ENCODE data around the gene CSTF1. TPM values are rescaled to one million over a fixed set of nuclear protein-coding genes. Genes with fewer than 3 reads are reported as not detected.

Gene CSTF1
- polyA plus RNA-seq, 1 of the 3 experiments (the other 2 are of a cell fraction), result 23.4 TPM

DNA sequence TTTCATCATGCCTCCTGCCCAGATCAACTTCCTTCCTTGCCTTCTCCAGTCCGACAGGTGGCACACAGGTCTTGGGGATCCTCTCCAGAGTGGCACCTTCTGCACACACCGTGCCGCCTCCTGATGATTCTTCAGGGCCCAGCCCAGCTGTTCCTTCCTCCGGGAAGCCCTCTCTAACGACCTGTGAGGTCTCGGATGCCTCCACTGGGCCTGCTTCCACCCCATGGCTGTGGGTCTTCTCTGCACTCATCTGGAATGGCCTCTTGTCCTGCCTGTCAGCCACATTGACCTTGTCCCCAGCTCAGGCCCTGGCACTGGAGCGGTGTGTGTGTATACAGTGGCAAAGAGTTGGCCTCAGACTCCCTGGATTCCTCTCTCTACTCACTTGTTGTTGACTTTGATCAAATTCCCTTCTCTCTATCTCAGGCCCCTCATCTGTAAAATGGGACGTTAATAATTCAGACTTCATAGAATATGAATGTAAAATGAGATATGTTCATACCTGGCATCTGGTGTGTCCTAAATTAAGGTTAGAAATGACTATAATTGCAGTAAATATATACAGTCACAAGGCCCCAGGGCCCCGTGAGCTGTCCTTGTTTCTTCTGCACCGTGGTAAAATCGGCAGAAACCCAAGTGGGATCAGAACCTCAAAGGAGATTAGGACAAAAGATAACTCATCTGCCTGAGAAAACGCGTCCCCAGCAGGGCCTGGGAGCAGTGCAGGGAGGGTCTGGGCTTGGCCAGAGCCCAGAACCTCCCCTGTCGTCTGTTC, 32.1 kb upstream of the CSTF1 start (continued):
- TF ChIP-seq, protein P1, sequence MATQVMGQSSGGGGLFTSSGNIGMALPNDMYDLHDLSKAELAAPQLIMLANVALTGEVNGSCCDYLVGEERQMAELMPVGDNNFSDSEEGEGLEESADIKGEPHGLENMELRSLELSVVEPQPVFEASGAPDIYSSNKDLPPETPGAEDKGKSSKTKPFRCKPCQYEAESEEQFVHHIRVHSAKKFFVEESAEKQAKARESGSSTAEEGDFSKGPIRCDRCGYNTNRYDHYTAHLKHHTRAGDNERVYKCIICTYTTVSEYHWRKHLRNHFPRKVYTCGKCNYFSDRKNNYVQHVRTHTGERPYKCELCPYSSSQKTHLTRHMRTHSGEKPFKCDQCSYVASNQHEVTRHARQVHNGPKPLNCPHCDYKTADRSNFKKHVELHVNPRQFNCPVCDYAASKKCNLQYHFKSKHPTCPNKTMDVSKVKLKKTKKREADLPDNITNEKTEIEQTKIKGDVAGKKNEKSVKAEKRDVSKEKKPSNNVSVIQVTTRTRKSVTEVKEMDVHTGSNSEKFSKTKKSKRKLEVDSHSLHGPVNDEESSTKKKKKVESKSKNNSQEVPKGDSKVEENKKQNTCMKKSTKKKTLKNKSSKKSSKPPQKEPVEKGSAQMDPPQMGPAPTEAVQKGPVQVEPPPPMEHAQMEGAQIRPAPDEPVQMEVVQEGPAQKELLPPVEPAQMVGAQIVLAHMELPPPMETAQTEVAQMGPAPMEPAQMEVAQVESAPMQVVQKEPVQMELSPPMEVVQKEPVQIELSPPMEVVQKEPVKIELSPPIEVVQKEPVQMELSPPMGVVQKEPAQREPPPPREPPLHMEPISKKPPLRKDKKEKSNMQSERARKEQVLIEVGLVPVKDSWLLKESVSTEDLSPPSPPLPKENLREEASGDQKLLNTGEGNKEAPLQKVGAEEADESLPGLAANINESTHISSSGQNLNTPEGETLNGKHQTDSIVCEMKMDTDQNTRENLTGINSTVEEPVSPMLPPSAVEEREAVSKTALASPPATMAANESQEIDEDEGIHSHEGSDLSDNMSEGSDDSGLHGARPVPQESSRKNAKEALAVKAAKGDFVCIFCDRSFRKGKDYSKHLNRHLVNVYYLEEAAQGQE (IDR thresholded peaks at IDR 0.05; ENCODE audit: low read depth, low read length), result no peak
- TF ChIP-seq, protein P2, sequence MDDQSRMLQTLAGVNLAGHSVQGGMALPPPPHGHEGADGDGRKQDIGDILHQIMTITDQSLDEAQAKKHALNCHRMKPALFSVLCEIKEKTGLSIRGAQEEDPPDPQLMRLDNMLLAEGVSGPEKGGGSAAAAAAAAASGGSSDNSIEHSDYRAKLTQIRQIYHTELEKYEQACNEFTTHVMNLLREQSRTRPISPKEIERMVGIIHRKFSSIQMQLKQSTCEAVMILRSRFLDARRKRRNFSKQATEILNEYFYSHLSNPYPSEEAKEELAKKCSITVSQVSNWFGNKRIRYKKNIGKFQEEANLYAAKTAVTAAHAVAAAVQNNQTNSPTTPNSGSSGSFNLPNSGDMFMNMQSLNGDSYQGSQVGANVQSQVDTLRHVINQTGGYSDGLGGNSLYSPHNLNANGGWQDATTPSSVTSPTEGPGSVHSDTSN (IDR thresholded peaks at IDR 0.05), result no peak
- TF ChIP-seq RFX5 (IDR thresholded peaks at IDR 0.05; ENCODE audit: low read length), result no peak
- TF ChIP-seq RCOR1 (IDR thresholded peaks at IDR 0.05; ENCODE audit: low read length), result no peak

DNA sequence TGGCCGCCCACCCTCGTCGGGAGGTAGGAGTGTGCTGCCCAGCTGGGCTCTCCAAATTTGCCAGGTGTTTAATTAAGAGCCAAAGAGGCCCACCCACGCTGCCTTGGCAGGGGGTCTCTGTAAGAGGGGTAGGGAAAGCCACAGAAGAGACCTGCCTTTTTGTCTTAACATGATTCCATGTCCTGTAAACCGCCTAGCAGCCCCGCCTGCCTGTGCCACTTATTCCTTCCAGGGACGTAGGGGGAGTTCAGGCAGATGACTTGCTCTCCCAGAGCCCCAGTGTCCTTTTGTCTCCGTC, 31.6 kb upstream of the CSTF1 start:
- H3F3A ChIP-seq (replicated peaks; ENCODE audit: insufficient read depth), result peaks cover 1% of the 10 kb centered on the region
- no peak for DNase-seq
- H3K4me3 ChIP-seq (ENCODE audit: low read depth in 2 of 2, low read length in 1 of 2), result no peak overlapping the region
- H3K79me2 ChIP-seq (ENCODE audit: insufficient read depth), result peaks cover 46% of the 10 kb centered on the region
- ChIA-PET CTCF (interaction anchor here (0.8 kb wide), 1 partner anchor 17 kb away, joined by 4 read pairs; no protein-coding TSS in a partner anchor), POLR2A (no interaction called here)
- H3K9me2 ChIP-seq, result no peaks in the 10 kb centered on the region
- H3K27ac ChIP-seq (ENCODE audit: low read depth in 2 of 2, low read length in 1 of 2), result no peak overlapping the region
- H4K20me1 ChIP-seq (ENCODE audit: insufficient read depth), result no peaks in the 10 kb centered on the region
- H3K36me3 ChIP-seq (replicated peaks in 1 of 2; ENCODE audit: control insufficient read depth in 1 of 2, insufficient read depth in 2 of 2, low read length in 1 of 2), result peaks cover 3 to 8% of the 10 kb centered on the region in 2 experiments
- 83% methylated on average over 5 of the region's 8 CpGs for WGBS (ENCODE audit: low lambda C conversion rate)
- H3K9me3 ChIP-seq, result no peaks in the 10 kb centered on the region
- TF ChIP-seq TAF1 (IDR thresholded peaks at IDR 0.05; ENCODE audit: borderline replicate concordance, low read depth, low read length) (no peak), NFIC (IDR thresholded peaks at IDR 0.05; ENCODE audit: borderline replicate concordance) (no peak)
- TF ChIP-seq, protein P3, sequence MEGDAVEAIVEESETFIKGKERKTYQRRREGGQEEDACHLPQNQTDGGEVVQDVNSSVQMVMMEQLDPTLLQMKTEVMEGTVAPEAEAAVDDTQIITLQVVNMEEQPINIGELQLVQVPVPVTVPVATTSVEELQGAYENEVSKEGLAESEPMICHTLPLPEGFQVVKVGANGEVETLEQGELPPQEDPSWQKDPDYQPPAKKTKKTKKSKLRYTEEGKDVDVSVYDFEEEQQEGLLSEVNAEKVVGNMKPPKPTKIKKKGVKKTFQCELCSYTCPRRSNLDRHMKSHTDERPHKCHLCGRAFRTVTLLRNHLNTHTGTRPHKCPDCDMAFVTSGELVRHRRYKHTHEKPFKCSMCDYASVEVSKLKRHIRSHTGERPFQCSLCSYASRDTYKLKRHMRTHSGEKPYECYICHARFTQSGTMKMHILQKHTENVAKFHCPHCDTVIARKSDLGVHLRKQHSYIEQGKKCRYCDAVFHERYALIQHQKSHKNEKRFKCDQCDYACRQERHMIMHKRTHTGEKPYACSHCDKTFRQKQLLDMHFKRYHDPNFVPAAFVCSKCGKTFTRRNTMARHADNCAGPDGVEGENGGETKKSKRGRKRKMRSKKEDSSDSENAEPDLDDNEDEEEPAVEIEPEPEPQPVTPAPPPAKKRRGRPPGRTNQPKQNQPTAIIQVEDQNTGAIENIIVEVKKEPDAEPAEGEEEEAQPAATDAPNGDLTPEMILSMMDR (IDR thresholded peaks at IDR 0.05), result no peak
- no peak overlapping the region for H2AFZ ChIP-seq (ENCODE audit: low read depth)
- H3K4me1 ChIP-seq (ENCODE audit: control insufficient read depth in 1 of 2, insufficient read depth in 2 of 2, low read depth in 1 of 2, low read length in 1 of 2), result peaks cover 0 to 14% of the 10 kb centered on the region in 2 experiments; a peak in 2 of 4 replicates
- H3K4me2 ChIP-seq, result peak overlapping the region; percentile 96
- no peaks in the 10 kb centered on the region for H3K27me3 ChIP-seq (ENCODE audit: insufficient read depth)
- H3K9ac ChIP-seq, result no peak overlapping the region
